GM19035 (cell line): ENCODE results near the gene SHC3.

Experiments
- ATAC-seq: cut with Tn5 transposase; IDR thresholded peaks from one replicate; pipeline ENCODE4 v1.9.1; 2021; ENCODE audit not compliant: unreplicated experiment

Gene SHC3

GRCh38 chr9:89113851-89114250, 64.8 kb downstream of the SHC3 start:
- ATAC-seq: no peak

GRCh38 chr9:89112243-89112642, 66.4 kb downstream of the SHC3 start:
- ATAC-seq: no peak

GRCh38 chr9:89109666-89110065, 69.0 kb downstream of the SHC3 start:
- no peak for ATAC-seq

GRCh38 chr9:89107406-89107805, 71.2 kb downstream of the SHC3 start:
- no peak for ATAC-seq

GRCh38 chr9:89106224-89106851, 72.3 kb downstream of the SHC3 start:
- no peak for ATAC-seq

GRCh38 chr9:89104821-89105220, 73.8 kb downstream of the SHC3 start:
- ATAC-seq: no peak

GRCh38 chr9:89097219-89097618, 81.4 kb downstream of the SHC3 start:
- no peak for ATAC-seq

GRCh38 chr9:89096807-89097206, 81.8 kb downstream of the SHC3 start:
- no peak for ATAC-seq

GRCh38 chr9:89095761-89096528, 82.7 kb downstream of the SHC3 start:
- no peak for ATAC-seq

GRCh38 chr9:89093201-89093975, 85.2 kb downstream of the SHC3 start:
- ATAC-seq: no peak

- ATAC-seq: no peak
These were observed 89.4 kb downstream of the SHC3 start for GRCh38 chr9:89089176-89089575.

GRCh38 chr9:89083626-89084025, 95.0 kb downstream of the SHC3 start:
- no peak for ATAC-seq

GRCh38 chr9:89080193-89080592, 98.4 kb downstream of the SHC3 start:
- no peak for ATAC-seq

- ATAC-seq: no peak
These were observed 99.2 kb downstream of the SHC3 start for GRCh38 chr9:89079391-89079790.

GRCh38 chr9:89078860-89079259, 99.8 kb downstream of the SHC3 start:
- ATAC-seq: no peak

- no peak for ATAC-seq
These were observed 100.2 kb downstream of the SHC3 start for GRCh38 chr9:89078421-89078820.

- no peak for ATAC-seq
These were observed 101.1 kb downstream of the SHC3 start for GRCh38 chr9:89077519-89077918.

- no peak for ATAC-seq
These were observed 105.2 kb downstream of the SHC3 start for GRCh38 chr9:89073397-89073796.

- no peak for ATAC-seq
These were observed 107.0 kb downstream of the SHC3 start for GRCh38 chr9:89071591-89071990.

- no peak for ATAC-seq
These were observed 111.8 kb downstream of the SHC3 start for GRCh38 chr9:89066835-89067234.

GRCh38 chr9:89065921-89066320, 112.7 kb downstream of the SHC3 start:
- no peak for ATAC-seq

- ATAC-seq: no peak
These were observed 117.8 kb downstream of the SHC3 start for GRCh38 chr9:89060790-89061189.
